Karpas-422 (cell line): ENCODE results near the gene COMMD7. TPM values are rescaled to one million over a fixed set of nuclear protein-coding genes. Genes with fewer than 3 reads are reported as not detected.

ENCODE experiments used
- DNase-seq: peaks from one replicate; pipeline ENCODE4 v3.0.0-alpha.2; 2015
- H2AFZ ChIP-seq: fragments of 200-600 bp; sonication (generic); 2 replicates; pipeline ENCODE4 v1.6.1; 2014; ENCODE audit warnings: antibody characterized with exemption, low read length, mixed read lengths
- H3K27ac ChIP-seq: fragments of 200-600 bp; sonication (generic); 2 replicates; pipeline ENCODE4 v1.5.1; 2014; ENCODE audit warnings: mild to moderate bottlenecking, low read length, moderate library complexity
- H3K27me3 ChIP-seq: fragments of 200-600 bp; sonication (generic); 2 replicates; pipeline ENCODE4 v1.6.1; 2014; ENCODE audit warnings: low read length, mixed read lengths
- H3K36me3 ChIP-seq: fragments of 200-600 bp; sonication (generic); 2 replicates; pipeline ENCODE4 v1.6.1; 2014; ENCODE audit warnings: low read length, mixed read lengths; ENCODE audit not compliant: insufficient read depth
- H3K4me1 ChIP-seq: fragments of 200-600 bp; sonication (generic); 2 replicates; pipeline ENCODE4 v1.6.1; 2014; ENCODE audit warnings: mild to moderate bottlenecking, low read length, mixed read lengths
- H3K4me2 ChIP-seq: fragments of 200-600 bp; sonication (generic); 2 replicates; pipeline ENCODE4 v1.6.1; 2014; ENCODE audit warnings: low read length, low read depth, mild to moderate bottlenecking; ENCODE audit not compliant: poor library complexity, severe bottlenecking
- H3K4me3 ChIP-seq: fragments of 200-600 bp; sonication (generic); 2 replicates; pipeline ENCODE4 v1.5.1; 2014; ENCODE audit warnings: mild to moderate bottlenecking, antibody characterized with exemption, low read length, mixed read lengths
- H3K79me2 ChIP-seq: fragments of 200-600 bp; sonication (generic); 2 replicates; pipeline ENCODE4 v1.6.1; 2014; ENCODE audit warnings: mild to moderate bottlenecking, low read length, mixed read lengths
- H3K9ac ChIP-seq: fragments of 200-600 bp; sonication (generic); 2 replicates; pipeline ENCODE4 v1.6.0; 2014; ENCODE audit warnings: low read length
- H3K9me2 ChIP-seq: fragments of 200-600 bp; sonication (generic), shearing (Covaris generic); replicated peaks from 2 replicates; pipeline ENCODE4 v1.6.0; 2014; ENCODE audit warnings: mild to moderate bottlenecking, low read length, moderate library complexity; ENCODE audit not compliant: insufficient read depth
- H3K9me3 ChIP-seq: fragments of 300-700, 200-600 bp; sonication (generic); 2 replicates; pipeline ENCODE4 v1.6.1; 2014; ENCODE audit warnings: low read length, mixed read lengths
- H4K20me1 ChIP-seq: fragments of 200-600 bp; sonication (generic); 2 replicates; pipeline ENCODE4 v1.6.1; 2014; ENCODE audit warnings: mild to moderate bottlenecking, antibody characterized with exemption, low read length, low read depth; ENCODE audit not compliant: insufficient read depth
- total RNA-seq: library from RNA; depleted of rRNA; stranded (reverse); fragments of >200 nt; shearing (Covaris generic); gene quantifications from 2 replicates; pipeline ENCODE4 v1.2.3, GENCODE V29; 2014; ENCODE audit warnings: low replicate concordance; rRNA removed

Gene COMMD7
- total RNA-seq, 1 experiment from 2014 or later: 16.7 TPM

DNA sequence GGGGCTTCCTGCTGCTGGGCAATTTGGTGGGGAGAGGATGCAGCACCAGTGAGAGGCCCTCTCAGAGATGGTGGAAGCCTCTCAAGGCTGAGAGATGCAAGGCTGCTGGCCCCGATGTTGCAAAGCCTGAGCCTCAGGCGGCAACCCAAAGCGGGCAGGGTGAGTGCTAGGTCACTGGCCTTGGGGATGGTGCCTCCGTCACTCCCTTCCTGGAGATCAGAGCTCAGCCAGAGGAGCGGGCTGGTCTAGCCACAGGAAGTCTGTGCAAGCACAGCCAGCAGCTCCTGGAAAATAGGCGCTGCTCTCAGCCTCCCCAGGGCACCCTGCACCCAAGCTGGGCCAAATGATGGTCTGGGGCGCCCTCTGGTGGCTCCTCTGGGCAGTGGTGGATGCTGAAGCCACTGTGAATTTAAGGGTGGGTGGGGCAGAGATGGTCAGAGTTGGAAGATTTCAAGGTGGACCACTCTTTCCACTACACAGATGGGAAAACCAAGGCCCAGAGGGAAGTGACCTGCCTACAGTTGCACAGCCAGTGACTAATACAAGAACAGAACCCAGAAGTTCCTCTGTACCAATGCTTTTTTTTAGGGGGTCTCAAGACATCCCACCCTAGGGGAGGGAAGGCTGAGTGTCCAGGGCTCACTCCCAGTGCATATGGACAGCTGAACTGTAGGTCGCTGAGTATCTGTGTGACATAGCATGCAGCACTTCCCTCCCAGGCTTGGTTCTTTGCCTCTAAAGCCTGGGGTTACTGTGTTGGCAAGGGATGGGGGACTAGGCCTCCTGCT lies 90.3 kb downstream of the COMMD7 start:
- Histone ChIP-seq H3K79me2 (no peaks in the 10 kb centered on the region), H3K27me3 (no peaks in the 10 kb centered on the region), H2AFZ (no peak overlapping the region), H3K27ac (no peak overlapping the region), H3K4me1 (peaks cover 8% of the 10 kb centered on the region), H3K9ac (no peak overlapping the region), H3K36me3 (no peaks in the 10 kb centered on the region), H3K4me3 (no peak overlapping the region), H3K9me3 (no peaks in the 10 kb centered on the region), H3K4me2 (no peak overlapping the region), H3K9me2 (no peaks in the 10 kb centered on the region), H4K20me1 (no peaks in the 10 kb centered on the region)
- DNase-seq: peak; percentile 90

Other genes with a start within 250 kb of the COMMD7 start
- gene NOL4L, start 158.1 kb downstream of the COMMD7 start, total RNA-seq: 0.25 and 1.5 TPM in 2 replicates
- gene C20orf203, start 69.5 kb downstream of the COMMD7 start, total RNA-seq: not detected in 2 replicates
- 0.63 and 1.0 TPM in 2 replicates for gene DNMT3B, start 18.9 kb upstream of the COMMD7 start, total RNA-seq
- 57.3 and 94.8 TPM in 2 replicates for gene MAPRE1, start 76.5 kb upstream of the COMMD7 start, total RNA-seq
- gene EFCAB8, start 115.5 kb upstream of the COMMD7 start, total RNA-seq: 0.25 and 1.2 TPM in 2 replicates